Panc1 (cell line): ENCODE measurements around the gene SEH1L.
"Not testable (repeated sequence)": the region's sequence is repeated elsewhere in the genome, so short reads cannot be mapped to it uniquely, and the experiment has no call there.

Source experiments
- POLR2AphosphoS5 ChIP-seq: IDR thresholded peaks from 2 replicates; pipeline ENCODE4 v1.6.1; 2012; ENCODE audit warnings: mild to moderate bottlenecking, low read depth, low read length, moderate library complexity
- SIN3A ChIP-seq: IDR thresholded peaks from 2 replicates; pipeline ENCODE4 v1.6.1; 2012; ENCODE audit warnings: low read depth, mild to moderate bottlenecking, low read length, moderate library complexity, borderline replicate concordance; ENCODE audit not compliant: insufficient read depth
- TCF7L2 ChIP-seq: IDR thresholded peaks from 2 replicates; pipeline ENCODE4 v1.6.1; 2011; ENCODE audit warnings: mild to moderate bottlenecking, low read depth, low read length, inconsistent platforms
- TF ChIP-seq, protein P1 (sequence below): fragments of 450-650 bp; IDR thresholded peaks from 2 replicates; pipeline ENCODE4 v1.5.1; 2017; ENCODE audit warnings: mild to moderate bottlenecking
- TF ChIP-seq, protein P2 (sequence below), 2 experiments: IDR thresholded peaks; 2 replicates each; pipeline ENCODE4 v1.6.1; 2011 to 2012; ENCODE audit warnings: low read depth in 2 of 2, control low read depth in 1 of 2, low read length in 1 of 2, mild to moderate bottlenecking in 1 of 2, moderate library complexity in 1 of 2; ENCODE audit not compliant: insufficient read depth in 1 of 2

DNA sequence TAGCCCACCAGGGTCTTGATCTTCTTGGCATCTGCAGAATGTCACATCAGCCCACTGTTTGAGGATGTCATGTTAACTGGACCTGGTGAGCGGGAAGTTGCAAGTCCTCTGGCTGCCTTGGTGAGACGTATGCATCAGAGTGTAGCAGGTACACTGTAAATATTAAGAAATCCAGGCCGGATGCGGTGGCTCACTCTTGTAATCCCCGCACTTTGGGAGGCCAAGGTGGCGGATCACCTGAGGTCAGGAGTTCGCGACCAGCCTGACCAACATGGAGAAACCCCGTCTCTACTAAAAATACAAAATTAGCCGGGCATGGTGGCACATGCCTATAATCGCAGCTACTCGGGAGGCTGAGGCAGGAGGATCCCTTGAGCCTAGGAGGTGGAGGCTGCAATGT is 46.6 kb upstream of the SEH1L start:
- TF ChIP-seq, protein P1, sequence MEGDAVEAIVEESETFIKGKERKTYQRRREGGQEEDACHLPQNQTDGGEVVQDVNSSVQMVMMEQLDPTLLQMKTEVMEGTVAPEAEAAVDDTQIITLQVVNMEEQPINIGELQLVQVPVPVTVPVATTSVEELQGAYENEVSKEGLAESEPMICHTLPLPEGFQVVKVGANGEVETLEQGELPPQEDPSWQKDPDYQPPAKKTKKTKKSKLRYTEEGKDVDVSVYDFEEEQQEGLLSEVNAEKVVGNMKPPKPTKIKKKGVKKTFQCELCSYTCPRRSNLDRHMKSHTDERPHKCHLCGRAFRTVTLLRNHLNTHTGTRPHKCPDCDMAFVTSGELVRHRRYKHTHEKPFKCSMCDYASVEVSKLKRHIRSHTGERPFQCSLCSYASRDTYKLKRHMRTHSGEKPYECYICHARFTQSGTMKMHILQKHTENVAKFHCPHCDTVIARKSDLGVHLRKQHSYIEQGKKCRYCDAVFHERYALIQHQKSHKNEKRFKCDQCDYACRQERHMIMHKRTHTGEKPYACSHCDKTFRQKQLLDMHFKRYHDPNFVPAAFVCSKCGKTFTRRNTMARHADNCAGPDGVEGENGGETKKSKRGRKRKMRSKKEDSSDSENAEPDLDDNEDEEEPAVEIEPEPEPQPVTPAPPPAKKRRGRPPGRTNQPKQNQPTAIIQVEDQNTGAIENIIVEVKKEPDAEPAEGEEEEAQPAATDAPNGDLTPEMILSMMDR, result not testable (repeated sequence)
- TF ChIP-seq, protein P2, sequence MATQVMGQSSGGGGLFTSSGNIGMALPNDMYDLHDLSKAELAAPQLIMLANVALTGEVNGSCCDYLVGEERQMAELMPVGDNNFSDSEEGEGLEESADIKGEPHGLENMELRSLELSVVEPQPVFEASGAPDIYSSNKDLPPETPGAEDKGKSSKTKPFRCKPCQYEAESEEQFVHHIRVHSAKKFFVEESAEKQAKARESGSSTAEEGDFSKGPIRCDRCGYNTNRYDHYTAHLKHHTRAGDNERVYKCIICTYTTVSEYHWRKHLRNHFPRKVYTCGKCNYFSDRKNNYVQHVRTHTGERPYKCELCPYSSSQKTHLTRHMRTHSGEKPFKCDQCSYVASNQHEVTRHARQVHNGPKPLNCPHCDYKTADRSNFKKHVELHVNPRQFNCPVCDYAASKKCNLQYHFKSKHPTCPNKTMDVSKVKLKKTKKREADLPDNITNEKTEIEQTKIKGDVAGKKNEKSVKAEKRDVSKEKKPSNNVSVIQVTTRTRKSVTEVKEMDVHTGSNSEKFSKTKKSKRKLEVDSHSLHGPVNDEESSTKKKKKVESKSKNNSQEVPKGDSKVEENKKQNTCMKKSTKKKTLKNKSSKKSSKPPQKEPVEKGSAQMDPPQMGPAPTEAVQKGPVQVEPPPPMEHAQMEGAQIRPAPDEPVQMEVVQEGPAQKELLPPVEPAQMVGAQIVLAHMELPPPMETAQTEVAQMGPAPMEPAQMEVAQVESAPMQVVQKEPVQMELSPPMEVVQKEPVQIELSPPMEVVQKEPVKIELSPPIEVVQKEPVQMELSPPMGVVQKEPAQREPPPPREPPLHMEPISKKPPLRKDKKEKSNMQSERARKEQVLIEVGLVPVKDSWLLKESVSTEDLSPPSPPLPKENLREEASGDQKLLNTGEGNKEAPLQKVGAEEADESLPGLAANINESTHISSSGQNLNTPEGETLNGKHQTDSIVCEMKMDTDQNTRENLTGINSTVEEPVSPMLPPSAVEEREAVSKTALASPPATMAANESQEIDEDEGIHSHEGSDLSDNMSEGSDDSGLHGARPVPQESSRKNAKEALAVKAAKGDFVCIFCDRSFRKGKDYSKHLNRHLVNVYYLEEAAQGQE (IDR thresholded peaks at IDR 0.05; ENCODE audit: insufficient read depth in 1 of 2, low read depth in 2 of 2, low read length in 1 of 2), result not testable (repeated sequence)
- TF ChIP-seq POLR2AphosphoS5, TCF7L2, SIN3A: not testable (repeated sequence)
